Body of pancreas (tissue), 4 donors: ENCODE measurements around the gene B3GALNT1.
"Not testable (repeated sequence)": the region's sequence is repeated elsewhere in the genome, so short reads cannot be mapped to it uniquely, and the experiment has no call there.

Experiments
- POLR2A ChIP-seq, 3 donors: fragments of 450-650 bp; IDR thresholded peaks; one replicate each; pipeline ENCODE4 v1.6.1; 2016; ENCODE audit warnings: antibody characterized with exemption in 3 of 3, mild to moderate bottlenecking in 2 of 3
- TF ChIP-seq, protein P1 (sequence below), 7 experiments: fragments of 450-650 bp in 4 of 7; fragments of 200-600 bp in 3 of 7; sonication (generic) in 3 of 7; IDR thresholded peaks; one replicate each; pipeline ENCODE4 v1.5.1; 2016 to 2019; ENCODE audit warnings: antibody characterized with exemption in 7 of 7

- TF ChIP-seq, protein P1, sequence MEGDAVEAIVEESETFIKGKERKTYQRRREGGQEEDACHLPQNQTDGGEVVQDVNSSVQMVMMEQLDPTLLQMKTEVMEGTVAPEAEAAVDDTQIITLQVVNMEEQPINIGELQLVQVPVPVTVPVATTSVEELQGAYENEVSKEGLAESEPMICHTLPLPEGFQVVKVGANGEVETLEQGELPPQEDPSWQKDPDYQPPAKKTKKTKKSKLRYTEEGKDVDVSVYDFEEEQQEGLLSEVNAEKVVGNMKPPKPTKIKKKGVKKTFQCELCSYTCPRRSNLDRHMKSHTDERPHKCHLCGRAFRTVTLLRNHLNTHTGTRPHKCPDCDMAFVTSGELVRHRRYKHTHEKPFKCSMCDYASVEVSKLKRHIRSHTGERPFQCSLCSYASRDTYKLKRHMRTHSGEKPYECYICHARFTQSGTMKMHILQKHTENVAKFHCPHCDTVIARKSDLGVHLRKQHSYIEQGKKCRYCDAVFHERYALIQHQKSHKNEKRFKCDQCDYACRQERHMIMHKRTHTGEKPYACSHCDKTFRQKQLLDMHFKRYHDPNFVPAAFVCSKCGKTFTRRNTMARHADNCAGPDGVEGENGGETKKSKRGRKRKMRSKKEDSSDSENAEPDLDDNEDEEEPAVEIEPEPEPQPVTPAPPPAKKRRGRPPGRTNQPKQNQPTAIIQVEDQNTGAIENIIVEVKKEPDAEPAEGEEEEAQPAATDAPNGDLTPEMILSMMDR (IDR thresholded peaks at IDR 0.05) = not testable (repeated sequence)
- TF ChIP-seq POLR2A (IDR thresholded peaks at IDR 0.05) = not testable (repeated sequence)
These were observed 70.1 kb downstream of the B3GALNT1 start for GRCh38 chr3:161034913-161035550.
